Mucosa of stomach (tissue), 1 donor: ENCODE data around the gene AKAP13.

Experiments used
- H3K27me3 ChIP-seq: one replicate; pipeline ENCODE4 v1.7.0; 2013; ENCODE audit warnings: mild to moderate bottlenecking, low read length; ENCODE audit not compliant: control insufficient read depth, insufficient read depth
- H3K36me3 ChIP-seq: one replicate; pipeline ENCODE4 v1.7.0; 2013; ENCODE audit warnings: low read length; ENCODE audit not compliant: control insufficient read depth, insufficient read depth
- H3K4me1 ChIP-seq: one replicate; pipeline ENCODE4 v1.7.0; 2013; ENCODE audit warnings: mild to moderate bottlenecking, low read length; ENCODE audit not compliant: control insufficient read depth, insufficient read depth
- H3K4me3 ChIP-seq: one replicate; pipeline ENCODE4 v1.7.0; 2013; ENCODE audit warnings: low read length
- H3K9ac ChIP-seq: one replicate; pipeline ENCODE4 v1.7.0; 2013; ENCODE audit warnings: mild to moderate bottlenecking, low read length, moderate library complexity
- H3K9me3 ChIP-seq: one replicate; pipeline ENCODE4 v1.7.0; 2013; ENCODE audit warnings: mild to moderate bottlenecking, low read length, moderate library complexity; ENCODE audit not compliant: control insufficient read depth
- donor health status: Pancreatic carcinoma.

Gene AKAP13

GRCh38 chr15:85772668-85773067 lies 392.3 kb downstream of the AKAP13 start:
- Histone ChIP-seq H3K36me3 (no peaks in the 10 kb centered on the region), H3K9ac (no peak overlapping the region), H3K9me3 (no peaks in the 10 kb centered on the region), H3K4me3 (no peak overlapping the region), H3K27me3 (no peaks in the 10 kb centered on the region), H3K4me1 (peaks cover 18% of the 10 kb centered on the region)

- H3K4me3 ChIP-seq, result no peak overlapping the region
- H3K27me3 ChIP-seq, result no peaks in the 10 kb centered on the region
- no peak overlapping the region for H3K9ac ChIP-seq
- H3K9me3 ChIP-seq, result no peaks in the 10 kb centered on the region
- H3K4me1 ChIP-seq, result peaks cover 18% of the 10 kb centered on the region
- H3K36me3 ChIP-seq, result no peaks in the 10 kb centered on the region
Measured at GRCh38 chr15:85773249-85773648, 392.8 kb downstream of the AKAP13 start.

GRCh38 chr15:85773970-85774369 lies 393.6 kb downstream of the AKAP13 start:
- H3K36me3 ChIP-seq, result no peaks in the 10 kb centered on the region
- peaks cover 18% of the 10 kb centered on the region for H3K4me1 ChIP-seq
- no peak overlapping the region for H3K9ac ChIP-seq
- no peaks in the 10 kb centered on the region for H3K27me3 ChIP-seq
- no peaks in the 10 kb centered on the region for H3K9me3 ChIP-seq
- H3K4me3 ChIP-seq, result no peak overlapping the region

DNA sequence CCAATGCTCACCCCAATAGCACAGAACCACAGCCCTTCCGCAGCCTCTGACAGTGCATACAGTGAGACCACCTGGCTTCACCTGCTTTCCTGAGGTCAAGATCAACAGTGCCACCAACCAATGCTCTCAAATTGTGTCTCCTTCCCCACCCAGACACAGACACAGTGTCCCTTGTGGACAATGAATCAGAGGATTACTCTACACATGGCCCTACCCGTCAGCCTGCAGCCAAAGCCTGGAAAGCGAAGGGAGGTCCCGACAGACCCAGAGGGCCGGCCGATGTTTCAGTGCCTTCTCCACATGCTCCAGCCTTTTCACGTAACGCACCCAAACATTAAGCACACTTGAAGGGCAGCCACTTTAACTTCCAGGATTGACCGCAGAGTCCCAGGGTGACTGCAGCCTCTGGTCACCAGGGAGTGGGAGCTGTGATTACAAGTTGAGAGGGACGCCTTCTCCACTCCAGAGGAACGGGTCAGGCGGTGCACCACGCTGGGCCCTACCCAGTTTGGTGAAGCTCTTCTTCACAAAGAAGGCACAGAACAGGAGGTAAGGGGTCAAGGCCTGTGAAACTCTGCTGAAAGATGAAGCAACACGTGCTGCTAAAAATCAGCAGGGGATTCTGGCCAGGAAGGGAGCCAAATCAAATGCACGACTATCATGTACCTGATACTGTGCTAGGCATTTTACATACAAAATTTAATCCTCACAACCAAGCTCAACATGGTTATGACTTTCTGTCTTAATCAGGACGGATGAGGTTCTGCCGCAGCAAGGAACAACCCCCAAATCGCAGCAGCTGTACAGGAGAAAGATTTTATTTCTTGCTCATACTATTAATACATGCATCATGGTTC lies 397.1 kb downstream of the AKAP13 start:
- H3K4me1 ChIP-seq, result peaks cover 13% of the 10 kb centered on the region
- no peaks in the 10 kb centered on the region for H3K36me3 ChIP-seq
- H3K4me3 ChIP-seq, result no peak overlapping the region
- no peaks in the 10 kb centered on the region for H3K9me3 ChIP-seq
- H3K27me3 ChIP-seq, result no peaks in the 10 kb centered on the region
- H3K9ac ChIP-seq, result no peak overlapping the region

DNA sequence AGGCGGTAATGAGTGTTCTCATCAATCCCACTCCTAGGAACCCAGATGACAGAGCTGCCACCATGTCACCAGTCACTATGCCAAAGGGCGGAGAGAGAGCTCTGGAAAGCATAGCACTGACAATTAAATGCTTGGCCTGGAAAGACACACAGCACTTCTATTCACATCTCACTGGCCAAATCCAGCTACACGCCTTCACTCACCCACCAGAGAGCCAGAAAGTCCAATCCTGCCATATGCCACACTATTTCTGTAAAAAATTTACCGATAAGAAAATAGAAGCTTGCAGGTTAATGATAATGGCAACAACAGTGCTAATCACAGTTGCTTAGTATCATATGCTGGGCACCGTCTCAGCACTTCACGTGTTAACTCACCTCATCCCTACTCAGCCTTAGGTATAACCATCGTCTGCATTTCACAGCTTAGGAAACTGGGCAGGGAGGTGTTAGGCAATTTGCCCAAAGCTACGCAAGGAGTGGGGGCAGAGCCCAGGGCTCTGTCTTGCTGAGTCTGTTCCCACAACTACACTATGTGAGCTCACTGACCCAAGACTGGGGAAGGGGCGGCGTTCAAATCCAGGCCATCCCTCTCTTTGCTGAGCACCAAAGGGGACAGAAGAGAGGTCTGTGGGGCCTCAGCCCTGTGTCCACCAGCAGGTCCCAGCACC lies 397.8 kb downstream of the AKAP13 start:
- Histone ChIP-seq H3K4me1 (peaks cover 5% of the 10 kb centered on the region), H3K27me3 (no peaks in the 10 kb centered on the region), H3K36me3 (no peaks in the 10 kb centered on the region), H3K9me3 (no peaks in the 10 kb centered on the region), H3K9ac (no peak overlapping the region), H3K4me3 (no peak overlapping the region)

DNA sequence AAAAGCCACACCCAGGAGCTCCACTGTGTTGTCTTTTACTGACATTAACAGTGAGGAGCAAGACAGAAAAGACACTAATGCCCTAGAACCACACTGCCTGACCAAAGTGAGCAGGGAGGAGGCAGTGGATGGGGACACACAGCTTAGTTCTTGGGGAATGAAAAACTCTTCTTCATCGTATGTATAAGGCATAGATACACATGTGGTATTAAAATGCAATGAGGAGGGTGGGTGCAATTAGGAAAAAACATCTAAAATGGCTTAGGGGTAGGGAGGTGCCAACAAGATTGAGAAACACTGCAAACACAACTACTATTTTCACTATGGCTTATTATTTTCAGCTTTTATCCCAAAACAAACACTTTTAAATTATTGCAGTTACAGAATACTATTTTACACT lies 398.8 kb downstream of the AKAP13 start:
- Histone ChIP-seq H3K9ac (no peak overlapping the region), H3K4me1 (no peaks in the 10 kb centered on the region), H3K9me3 (no peaks in the 10 kb centered on the region), H3K27me3 (no peaks in the 10 kb centered on the region), H3K4me3 (no peak overlapping the region), H3K36me3 (no peaks in the 10 kb centered on the region)

DNA sequence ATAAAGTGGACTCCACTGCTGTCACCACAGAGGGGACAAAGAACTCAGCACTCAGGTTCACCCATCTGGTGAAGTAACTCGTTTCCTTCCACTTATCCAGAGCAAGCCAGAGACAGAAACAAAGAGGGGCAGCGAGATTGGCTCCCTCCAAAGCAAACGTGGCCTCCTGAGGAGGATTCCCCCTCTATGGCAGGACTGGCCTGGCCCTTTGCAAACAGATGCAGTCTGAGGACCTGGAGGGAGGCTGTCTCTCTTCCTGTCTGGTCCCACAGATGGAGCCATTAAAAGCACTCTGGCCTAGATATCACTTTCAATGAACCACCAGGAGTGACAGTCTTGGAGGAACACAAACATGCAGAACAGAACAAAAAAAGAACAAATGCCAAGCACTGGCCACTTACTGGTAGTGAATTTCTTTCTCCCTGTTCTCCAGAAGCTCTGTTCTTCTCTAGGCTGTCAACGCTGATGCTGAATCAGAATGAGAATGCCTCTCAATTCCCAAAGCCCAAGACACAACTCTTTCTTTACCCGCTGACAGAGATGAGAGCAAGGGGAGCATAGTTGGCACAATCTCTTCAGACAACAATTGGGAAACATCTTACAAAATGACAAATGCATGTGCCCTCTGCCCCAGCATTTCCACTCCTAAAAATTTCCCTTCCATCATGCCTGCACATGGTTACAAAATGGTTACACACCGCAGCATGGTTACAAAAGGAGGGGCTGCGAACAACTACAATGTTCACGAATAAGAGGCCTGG lies 400.0 kb downstream of the AKAP13 start:
- Histone ChIP-seq H3K4me1 (peaks cover 3% of the 10 kb centered on the region), H3K27me3 (no peaks in the 10 kb centered on the region), H3K9ac (no peak overlapping the region), H3K4me3 (no peak overlapping the region), H3K9me3 (no peaks in the 10 kb centered on the region), H3K36me3 (no peaks in the 10 kb centered on the region)

- no peak overlapping the region for H3K9ac ChIP-seq
- no peaks in the 10 kb centered on the region for H3K27me3 ChIP-seq
- no peak overlapping the region for H3K4me3 ChIP-seq
- H3K4me1 ChIP-seq, result peaks cover 9% of the 10 kb centered on the region
- no peaks in the 10 kb centered on the region for H3K9me3 ChIP-seq
- no peaks in the 10 kb centered on the region for H3K36me3 ChIP-seq
Measured at GRCh38 chr15:85781099-85781498, 400.7 kb downstream of the AKAP13 start.

DNA sequence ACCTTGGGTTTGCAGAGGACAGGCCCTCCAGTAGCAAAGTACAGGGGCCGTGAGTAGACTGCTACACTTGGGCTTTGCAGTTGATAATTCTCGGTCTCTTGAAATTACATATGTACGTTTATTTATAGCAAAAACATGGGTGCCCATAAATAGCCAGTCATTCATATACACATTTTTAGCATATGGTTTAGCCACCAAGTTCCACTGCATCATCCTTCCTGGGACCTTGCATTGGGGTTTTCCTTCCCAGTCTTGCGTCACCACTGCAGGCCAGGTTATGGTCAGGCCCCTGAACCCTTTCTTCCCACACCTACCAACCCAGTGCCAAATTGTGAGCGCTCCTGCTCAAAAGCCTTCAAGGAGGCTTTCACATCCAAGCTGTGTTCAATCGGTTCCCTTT lies 401.7 kb downstream of the AKAP13 start:
- H3K27me3 ChIP-seq, result no peaks in the 10 kb centered on the region
- peaks cover 17% of the 10 kb centered on the region for H3K4me1 ChIP-seq

GRCh38 chr15:85785887-85786780 lies 405.7 kb downstream of the AKAP13 start:
- H3K4me1 ChIP-seq, result peaks cover 32% of the 10 kb centered on the region
- H3K9me3 ChIP-seq, result no peaks in the 10 kb centered on the region
- H3K27me3 ChIP-seq, result no peaks in the 10 kb centered on the region
- H3K9ac ChIP-seq, result no peak overlapping the region
- no peaks in the 10 kb centered on the region for H3K36me3 ChIP-seq
- H3K4me3 ChIP-seq, result no peak overlapping the region

More for the DNA sequence above, 401.7 kb downstream of the AKAP13 start:
- Histone ChIP-seq H3K9me3 (no peaks in the 10 kb centered on the region), H3K4me3 (no peak overlapping the region), H3K36me3 (no peaks in the 10 kb centered on the region), H3K9ac (no peak overlapping the region)

DNA sequence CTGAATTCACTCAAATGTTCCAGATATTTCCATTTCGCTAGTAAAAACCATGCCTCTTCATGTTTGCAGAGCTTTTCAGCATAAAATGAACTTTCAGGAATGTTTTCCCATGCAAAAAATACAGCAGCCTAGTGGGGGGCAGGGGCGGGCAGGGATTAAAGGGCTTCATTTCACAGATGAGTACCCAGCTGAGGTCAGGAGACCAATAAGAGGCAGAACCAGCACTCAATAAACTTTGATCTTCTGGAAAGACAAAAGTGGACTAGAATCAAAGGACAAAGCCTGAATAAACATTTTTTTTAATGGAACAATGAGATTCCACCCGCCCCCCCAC lies 406.3 kb downstream of the AKAP13 start:
- Histone ChIP-seq H3K4me1 (peaks cover 32% of the 10 kb centered on the region), H3K4me3 (no peak overlapping the region)

More for the DNA sequence above, 406.3 kb downstream of the AKAP13 start:
- no peaks in the 10 kb centered on the region for H3K9me3 ChIP-seq
- no peaks in the 10 kb centered on the region for H3K27me3 ChIP-seq
- no peak overlapping the region for H3K9ac ChIP-seq
- H3K36me3 ChIP-seq, result no peaks in the 10 kb centered on the region
